IPS-NIHi7 (cell line): ENCODE data around the gene PABPN1.
A peak's percentile ranks its signal among the peaks of the same experiment; 100 is the strongest.
"Not testable (repeated sequence)": the region's sequence is repeated elsewhere in the genome, so short reads cannot be mapped to it uniquely, and the experiment has no call there.

ENCODE experiments used
- DNase-seq: peaks from one replicate; pipeline ENCODE4 v3.0.0; 2012; ENCODE audit warnings: mixed read lengths; ENCODE audit errors: extremely low spot score

PABPN1 gene

GRCh38 chr14:23301288-23301968 lies 19.8 kb upstream of the PABPN1 start:
- peak; percentile 93 for DNase-seq

DNA sequence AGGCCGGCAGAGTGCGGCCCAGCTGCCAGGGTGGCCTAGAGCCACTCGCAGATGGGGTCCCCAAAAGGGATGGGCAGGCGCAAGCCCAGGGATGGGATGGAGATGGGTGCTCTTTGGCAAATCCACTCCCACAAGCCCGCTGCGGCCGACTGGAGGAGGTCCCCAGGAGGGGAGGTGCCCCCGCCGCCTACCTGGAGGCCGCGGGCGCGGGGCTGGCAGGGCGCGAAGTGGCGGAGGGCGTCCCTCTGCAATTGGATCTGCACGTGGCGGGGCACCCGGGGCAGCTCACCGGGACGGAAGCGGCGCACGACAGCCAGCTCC lies 19.3 kb upstream of the PABPN1 start:
- DNase-seq, result no peak

DNA sequence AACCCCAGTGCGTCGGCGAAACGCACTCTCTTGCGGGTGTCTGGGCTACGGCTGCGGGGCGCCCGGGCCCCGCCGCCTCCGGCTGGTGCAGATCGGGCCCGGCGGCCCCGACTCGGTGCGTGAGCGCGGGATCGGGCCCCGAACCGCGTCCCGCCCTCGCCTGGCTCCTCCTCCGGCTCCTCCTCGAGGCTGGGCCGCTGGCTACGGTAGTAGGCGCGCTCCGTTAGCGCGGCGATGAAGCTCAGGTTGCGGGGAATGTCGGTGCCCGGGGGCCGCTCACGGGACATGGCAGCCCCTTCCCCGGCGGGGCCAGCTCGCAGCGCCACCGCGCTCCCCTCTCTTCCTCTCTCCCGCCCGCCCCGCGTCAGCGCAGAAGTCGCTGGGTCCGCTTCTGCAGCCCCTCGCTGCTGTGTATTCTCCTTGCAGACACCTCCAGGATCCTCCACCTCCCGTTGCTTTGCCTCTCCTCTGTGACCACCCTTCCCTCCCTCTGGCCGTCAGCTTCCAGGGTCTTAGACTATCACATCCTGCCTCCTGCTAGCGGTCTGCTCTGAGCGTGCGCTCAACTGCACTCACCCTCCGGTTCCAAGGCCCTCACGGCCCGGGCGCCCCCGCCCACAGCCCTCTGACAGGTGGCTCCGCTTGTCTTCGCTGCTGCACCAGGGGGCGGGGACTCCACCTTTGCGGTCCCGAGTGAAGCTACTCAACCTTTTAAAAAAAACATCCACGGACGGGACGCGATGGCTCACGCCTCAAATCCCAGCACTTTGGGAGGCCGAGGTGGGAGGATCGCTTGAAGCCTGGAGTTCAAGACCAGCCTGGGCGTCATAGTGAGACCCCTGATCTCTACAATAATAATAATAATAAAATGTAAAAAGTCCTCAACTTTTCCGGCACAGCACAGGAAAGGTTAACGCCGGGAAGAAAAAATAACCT lies 18.7 kb upstream of the PABPN1 start, which contains the start of gene PPP1R3E:
Gene PPP1R3E (minus strand): TSS at position 570 of the 936 bp plus-strand sequence. CDS start 283 bp downstream, at position 287.
- DNase-seq, result peak; percentile 21

DNA sequence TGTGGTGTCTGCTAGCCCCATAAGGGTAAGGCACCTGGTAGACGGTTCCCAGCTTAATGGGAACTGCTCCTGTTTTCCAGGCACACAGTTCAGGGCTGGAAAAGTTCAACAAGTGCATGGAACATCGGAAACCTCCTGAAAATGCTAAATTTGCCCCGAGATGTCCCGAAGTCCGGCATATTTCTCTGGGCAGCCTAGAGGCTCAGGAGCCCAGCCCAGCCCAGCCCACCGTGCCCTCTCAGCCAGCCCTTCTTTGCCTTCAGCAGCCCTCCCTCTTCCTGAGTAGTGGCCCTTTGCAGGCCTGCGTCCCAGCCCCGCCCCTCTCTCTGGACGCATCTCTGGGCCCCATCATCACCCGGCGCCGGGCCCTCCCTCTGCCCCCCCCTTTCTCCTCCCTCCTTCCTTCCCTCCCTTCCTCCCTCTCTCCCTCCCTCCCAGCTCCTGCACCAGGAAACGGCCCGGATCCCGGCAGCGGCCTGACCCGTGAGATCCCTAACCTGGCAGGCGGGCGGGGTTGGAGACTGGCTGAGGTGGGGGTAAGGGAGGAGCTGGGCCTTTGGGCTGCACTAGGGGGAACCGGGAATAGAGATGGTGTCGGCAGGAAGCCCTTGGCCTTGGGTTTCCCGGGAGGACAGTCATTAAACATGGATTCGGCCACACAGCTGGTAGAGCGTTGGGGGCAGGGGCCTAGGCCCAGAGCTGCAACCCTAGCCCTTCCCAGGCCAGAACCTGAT lies 14.7 kb upstream of the PABPN1 start, which contains the start of gene BCL2L2:
Gene BCL2L2 (plus strand): TSS at position 422 of the 734 bp plus-strand sequence. CDS start 935 bp downstream, outside the sequence.
- peak; percentile 80 for DNase-seq

DNA sequence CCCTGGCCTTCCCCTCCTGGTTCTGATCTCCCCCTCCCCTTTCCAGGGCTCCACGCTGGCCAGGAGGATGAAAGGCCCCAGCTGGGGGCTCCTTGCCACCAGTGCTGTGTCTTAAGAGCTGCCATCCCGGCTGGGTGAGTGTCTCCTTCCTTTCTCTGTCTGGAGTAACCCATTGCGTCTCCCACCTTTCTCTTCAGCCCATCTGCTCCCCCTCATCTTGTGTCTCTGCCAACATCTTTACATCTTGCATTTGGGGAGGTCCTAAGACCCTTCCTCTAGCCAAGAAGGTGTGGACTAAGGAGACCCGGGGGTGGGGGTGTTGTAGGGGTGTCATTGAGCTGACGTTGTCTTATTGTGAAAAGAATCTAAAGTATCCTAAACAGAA lies 14.1 kb upstream of the PABPN1 start:
- DNase-seq, result no peak

- DNase-seq, result no peak
Observed at GRCh38 chr14:23307687-23308644, 13.3 kb upstream of the PABPN1 start.

DNA sequence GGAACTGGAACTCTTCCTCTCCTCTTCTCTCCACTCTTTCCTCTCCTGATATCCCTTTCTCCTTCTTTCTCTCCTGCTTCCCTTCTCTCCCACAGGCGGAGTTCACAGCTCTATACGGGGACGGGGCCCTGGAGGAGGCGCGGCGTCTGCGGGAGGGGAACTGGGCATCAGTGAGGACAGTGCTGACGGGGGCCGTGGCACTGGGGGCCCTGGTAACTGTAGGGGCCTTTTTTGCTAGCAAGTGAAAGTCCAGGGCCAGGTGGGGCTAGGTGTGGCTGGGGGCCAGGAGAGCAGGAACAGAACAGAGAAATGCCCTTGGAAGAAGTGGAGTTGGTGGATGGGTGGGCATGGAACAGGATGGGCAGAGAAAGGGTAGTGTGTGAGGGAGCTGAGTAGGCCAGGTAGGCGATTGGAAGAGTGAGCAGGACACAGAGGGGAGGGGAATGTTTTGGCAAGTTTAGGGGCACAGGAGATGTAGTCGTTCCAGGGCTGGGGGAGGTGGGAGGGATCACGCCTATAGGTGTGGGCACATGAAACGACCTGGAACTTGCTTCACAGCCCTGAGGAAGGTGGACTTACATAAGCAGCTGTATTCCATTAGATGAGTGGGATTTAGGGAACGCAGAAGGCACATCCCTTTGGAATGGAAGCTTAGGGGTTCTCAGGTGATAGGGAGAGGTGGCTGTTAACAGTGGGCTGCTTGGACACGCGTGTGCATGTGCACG lies 12.4 kb upstream of the PABPN1 start:
- DNase-seq, result no peak

- DNase-seq, result no peak
Observed at GRCh38 chr14:23310546-23310945, 10.7 kb upstream of the PABPN1 start.

- DNase-seq, result no peak
Observed at GRCh38 chr14:23316300-23316699, 5.0 kb upstream of the PABPN1 start.

DNA sequence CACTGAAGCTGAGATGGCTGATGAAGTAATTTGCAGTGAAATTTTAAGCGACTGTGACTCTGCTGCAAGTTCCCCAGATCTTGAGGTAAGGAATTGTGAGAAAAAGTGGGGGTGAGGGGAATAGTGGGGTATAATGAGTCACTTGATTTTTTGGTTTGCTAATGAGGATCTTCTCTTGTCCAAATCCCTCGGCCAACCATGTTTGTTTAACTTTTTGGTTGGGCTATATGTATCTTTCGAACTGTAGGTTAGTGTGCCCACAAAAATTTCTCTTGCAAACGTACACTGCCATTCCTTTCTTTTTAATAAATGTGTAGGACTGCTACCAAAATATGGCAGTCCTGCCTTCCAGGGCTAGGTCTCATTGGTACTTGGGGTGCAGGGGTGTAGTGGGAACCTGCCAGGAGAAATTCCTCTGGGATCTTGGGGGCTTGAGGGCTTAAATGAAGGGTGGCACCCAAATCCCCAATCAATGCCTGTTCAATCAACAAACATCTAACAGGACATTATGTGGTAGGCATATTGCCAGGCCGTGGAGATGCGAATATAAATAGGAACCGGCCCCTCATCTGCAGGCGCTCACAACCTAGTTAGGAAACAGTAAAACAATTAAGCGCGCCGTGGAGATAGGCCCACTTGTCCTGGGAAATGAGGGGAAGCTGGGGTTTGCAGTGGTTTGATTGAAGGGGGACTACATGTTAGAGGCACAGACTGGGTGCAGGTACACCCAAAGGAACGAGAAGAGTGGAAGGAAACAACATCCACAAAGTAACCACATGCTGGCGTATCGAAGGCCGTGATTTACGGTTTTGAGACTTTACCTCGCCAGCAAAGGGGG lies 1.3 kb upstream of the PABPN1 start:
- DNase-seq, result no peak

- peak; percentile 51 for DNase-seq
Observed at GRCh38 chr14:23321572-23322547, 603 bp downstream of the PABPN1 start.

GRCh38 chr14:23322568-23323517 lies 1.6 kb downstream of the PABPN1 start:
- DNase-seq, result no peak

GRCh38 chr14:23323838-23324454 lies 2.7 kb downstream of the PABPN1 start:
- DNase-seq, result no peak

- no peak for DNase-seq
Observed at GRCh38 chr14:23324455-23324846, 3.2 kb downstream of the PABPN1 start.

DNA sequence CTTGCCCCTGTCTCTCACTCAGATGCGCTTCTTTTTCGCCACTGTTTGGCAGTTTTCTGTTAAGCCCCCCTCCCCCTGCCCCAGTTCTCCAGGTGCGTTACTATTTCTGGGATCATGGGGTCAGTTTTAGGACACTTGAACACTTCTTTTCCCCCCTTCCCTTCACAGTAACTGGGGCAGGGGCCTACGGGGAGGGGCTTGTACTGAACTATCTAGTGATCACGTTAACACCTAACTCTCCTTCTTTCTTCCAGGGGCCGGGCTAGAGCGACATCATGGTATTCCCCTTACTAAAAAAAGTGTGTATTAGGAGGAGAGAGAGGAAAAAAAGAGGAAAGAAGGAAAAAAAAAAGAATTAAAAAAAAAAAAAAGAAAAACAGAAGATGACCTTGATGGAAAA lies 3.7 kb downstream of the PABPN1 start:
- no peak for DNase-seq

DNA sequence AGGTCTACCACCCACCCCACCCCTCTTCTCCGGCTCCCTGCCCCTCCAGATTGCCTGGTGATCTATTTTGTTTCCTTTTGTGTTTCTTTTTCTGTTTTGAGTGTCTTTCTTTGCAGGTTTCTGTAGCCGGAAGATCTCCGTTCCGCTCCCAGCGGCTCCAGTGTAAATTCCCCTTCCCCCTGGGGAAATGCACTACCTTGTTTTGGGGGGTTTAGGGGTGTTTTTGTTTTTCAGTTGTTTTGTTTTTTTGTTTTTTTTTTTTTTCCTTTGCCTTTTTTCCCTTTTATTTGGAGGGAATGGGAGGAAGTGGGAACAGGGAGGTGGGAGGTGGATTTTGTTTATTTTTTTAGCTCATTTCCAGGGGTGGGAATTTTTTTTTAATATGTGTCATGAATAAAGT lies 4.5 kb downstream of the PABPN1 start:
- not testable (repeated sequence) for DNase-seq
